ENCODE results near the gene GPR37L1. TPM values are rescaled to one million over a fixed set of nuclear protein-coding genes. Genes with fewer than 3 reads are reported as not detected.
A peak's percentile ranks its signal among the peaks of the same experiment; 100 is the strongest.

The GPR37L1 gene
- total and polyA plus RNA-seq, 2 of the 8 experiments (the other 6 are each of a cell fraction or from before 2014, with no cell fraction given) = 0.13 to 0.23 TPM

- WGBS, 2 experiments (ENCODE audit: extremely low coverage in 1 of 2, insufficient coverage in 1 of 2, insufficient read length in 1 of 2, insufficient replicate concordance in 2 of 2, low coverage in 1 of 2, low lambda C conversion rate in 2 of 2, missing lambda C conversion rate in 1 of 2) = 83% methylated on average over 10 of the region's 10 CpGs; no CpG with 5 or more reads in 1 of the 2 experiments
- Histone ChIP-seq H2BK20ac (ENCODE audit: low read length) (peak overlapping the region; percentile 75; the same call in 1 of the 2 replicates), H3K79me1 (ENCODE audit: low read depth, low read length) (no peaks in the 10 kb centered on the region), H2BK15ac (ENCODE audit: low read length) (peak overlapping the region; percentile 72; the same call in 1 of the 2 replicates), H3K36me3 (ENCODE audit: control insufficient read depth in 2 of 4, insufficient read depth in 4 of 4, low read length in 3 of 4) (no peaks in the 10 kb centered on the region), H3K23me2 (ENCODE audit: low read depth, low read length) (no peaks in the 10 kb centered on the region; the same call in 1 of the 2 replicates), H4K20me1 (replicated peaks in 1 of 2; ENCODE audit: control insufficient read depth in 1 of 2, insufficient read depth in 2 of 2, low read length in 2 of 2) (no peaks in the 10 kb centered on the region), H3K4me1 (replicated peaks in 1 of 4; ENCODE audit: control insufficient read depth in 3 of 4, insufficient read depth in 4 of 4, low read length in 3 of 4) (peaks cover 0 to 6% (median 3%) of the 10 kb centered on the region in 4 experiments; a peak in 6 of 7 replicates), H2AK5ac (ENCODE audit: low read depth, low read length) (no peak overlapping the region), H3K4me2 (ENCODE audit: insufficient read depth in 1 of 2, low read depth in 2 of 2, low read length in 2 of 2) (no peak overlapping the region), H3K4me3 (ENCODE audit: extremely low read depth in 1 of 4, insufficient read depth in 2 of 4, low read depth in 3 of 4, low read length in 4 of 4) (no peak overlapping the region), H2AFZ (ENCODE audit: low read length) (no peak overlapping the region), H2BK5ac (ENCODE audit: low read depth, low read length) (0 out of 2 replicates have a peak overlapping the region, but pooled peaks have one; percentile 24), H4K91ac (replicated peaks; ENCODE audit: insufficient read length, low read length) (no peak overlapping the region), H3K23ac (ENCODE audit: insufficient read length) (no peak overlapping the region), H3K18ac (ENCODE audit: extremely low read depth, low read length) (no peak overlapping the region), H3K27ac (ENCODE audit: low read depth, low read length) (no peak overlapping the region), H2BK120ac (replicated peaks; ENCODE audit: low read depth, low read length) (no peak overlapping the region), H3K79me2 (ENCODE audit: control insufficient read depth in 1 of 2, insufficient read depth in 2 of 2, low read length in 2 of 2) (no peaks in the 10 kb centered on the region), H3K27me3 (replicated peaks in 1 of 4; ENCODE audit: control insufficient read depth in 3 of 4, extremely low read depth in 1 of 4, insufficient read depth in 3 of 4, low read length in 3 of 4) (no peaks in the 10 kb centered on the region), H2BK12ac (ENCODE audit: low read depth, low read length) (0 out of 2 replicates have a peak overlapping the region, but pooled peaks have one; percentile 68), H4K8ac (ENCODE audit: extremely low read depth, insufficient read depth, low read length) (no peak overlapping the region), H3K9ac (replicated peaks in 1 of 4; ENCODE audit: extremely low read depth in 1 of 4, low read depth in 3 of 4, low read length in 3 of 4) (no peak overlapping the region), H4K5ac (ENCODE audit: insufficient read length, low read depth, low read length) (no peak overlapping the region), H3K14ac (ENCODE audit: insufficient read length) (no peak overlapping the region), H3K9me3 (ENCODE audit: insufficient read depth in 2 of 2, low read depth in 1 of 2, low read length in 1 of 2) (no peaks in the 10 kb centered on the region), H3K4ac (replicated peaks; ENCODE audit: insufficient read length, low read depth, low read length) (no peak overlapping the region), H3K56ac (replicated peaks; ENCODE audit: insufficient read length, low read depth, low read length) (no peak overlapping the region)
- DNase-seq (ENCODE audit: low read depth in 1 of 2, low spot score in 2 of 2) = no peak
- ChIA-PET CTCF (ENCODE audit: partially characterized antibody) (interaction anchor here (0.6 to 29.2 kb wide), 24 partner anchors 11 to 240 kb away, joined by 3 to 1014 read pairs (median 8); partner anchors contain the start of genes ELF3 and RNPEP), POLR2A (ENCODE audit: partially characterized antibody) (interaction anchor here (0.7 to 7.2 kb wide), 5 partner anchors 12 to 237 kb away, joined by 3 to 98 read pairs (median 3); partner anchors contain the start of gene ELF3)
- FAIRE-seq = no peak
- no peak for TF ChIP-seq KDM4A (IDR thresholded peaks at IDR 0.05; ENCODE audit: low read depth, low read length, severe bottlenecking)
Measured at GRCh38 chr1:202117898-202118371, 4.8 kb upstream of the GPR37L1 start.
